Measurements from ENCODE around the gene DPYSL4.

The DPYSL4 gene

GRCh38 chr10:132248455-132249225 lies 61.9 kb downstream of the DPYSL4 start:
- DNase-seq = peak; percentile 89

- no peak for DNase-seq
Measured at GRCh38 chr10:132249226-132249724, 62.5 kb downstream of the DPYSL4 start.

GRCh38 chr10:132249824-132250375 lies 63.2 kb downstream of the DPYSL4 start:
- DNase-seq = no peak

- DNase-seq = no peak
Measured at GRCh38 chr10:132250481-132251475, 64.0 kb downstream of the DPYSL4 start.

- no peak for DNase-seq
Measured at GRCh38 chr10:132251928-132252327, 65.2 kb downstream of the DPYSL4 start.

GRCh38 chr10:132252412-132252811 lies 65.7 kb downstream of the DPYSL4 start:
- DNase-seq = no peak

GRCh38 chr10:132253092-132253687 lies 66.4 kb downstream of the DPYSL4 start:
- DNase-seq = no peak

- DNase-seq = no peak
Measured at GRCh38 chr10:132254841-132255240, 68.1 kb downstream of the DPYSL4 start.
